ENCODE measurements around the gene ZNF662.

- TF ChIP-seq EZH2 (IDR thresholded peaks at IDR 0.05; ENCODE audit: insufficient read depth, poor library complexity, severe bottlenecking), result no peak
- TF ChIP-seq EZH2phosphoT487 (IDR thresholded peaks at IDR 0.05; ENCODE audit: insufficient read depth, low read depth), result no peak
Observed at GRCh38 chr3:42892169-42892568, 13.8 kb upstream of the ZNF662 start.
